Myometrial cell (primary cell): ENCODE data around the gene NMRK1. TPM values are rescaled to one million over a fixed set of nuclear protein-coding genes. Genes with fewer than 3 reads are reported as not detected.

Source experiments
- total RNA-seq: library from RNA; depleted of rRNA; stranded (reverse); fragments of >200 nt; gene quantifications from 2 replicates; pipeline ENCODE4 v1.2.3, GENCODE V29; 2015

NMRK1 gene
- 13.8 and 21.0 TPM in 2 replicates for total RNA-seq

GRCh38 chr9:75087824-75088645 lies at the start of gene NMRK1, which contains the start of gene OSTF1:
Gene NMRK1 (minus strand): TSS chr9:75088155. CDS start chr9:75083115, 5,040 bp downstream.
Gene OSTF1 (plus strand): TSS chr9:75088514. CDS start chr9:75088693, 179 bp downstream.

Other genes with a start within 250 kb of the NMRK1 start
- gene TRPM6, start 200.2 kb downstream of the NMRK1 start, total RNA-seq = under 0.01 TPM in 1 of 2 replicates, not detected in the other
- gene C9orf40, start 135.2 kb downstream of the NMRK1 start, total RNA-seq = 6.9 and 10.6 TPM in 2 replicates
- gene CARNMT1, start 59.9 kb downstream of the NMRK1 start, total RNA-seq = 19.1 and 33.7 TPM in 2 replicates
- 42.4 and 47.9 TPM in 2 replicates for gene OSTF1, start 359 bp upstream of the NMRK1 start, total RNA-seq